GM11168 (cell line): Measurements from ENCODE around the gene C2CD2.

Source experiments
- in situ Hi-C: fragments of 300-500 bp; cut with MboI; formaldehyde crosslinking; loops from one replicate; pipeline ENCODE4 v1.12.0; 2022; ENCODE audit warnings: low sequenced_read_pairs; ENCODE audit not compliant: unreplicated experiment

C2CD2 gene

DNA sequence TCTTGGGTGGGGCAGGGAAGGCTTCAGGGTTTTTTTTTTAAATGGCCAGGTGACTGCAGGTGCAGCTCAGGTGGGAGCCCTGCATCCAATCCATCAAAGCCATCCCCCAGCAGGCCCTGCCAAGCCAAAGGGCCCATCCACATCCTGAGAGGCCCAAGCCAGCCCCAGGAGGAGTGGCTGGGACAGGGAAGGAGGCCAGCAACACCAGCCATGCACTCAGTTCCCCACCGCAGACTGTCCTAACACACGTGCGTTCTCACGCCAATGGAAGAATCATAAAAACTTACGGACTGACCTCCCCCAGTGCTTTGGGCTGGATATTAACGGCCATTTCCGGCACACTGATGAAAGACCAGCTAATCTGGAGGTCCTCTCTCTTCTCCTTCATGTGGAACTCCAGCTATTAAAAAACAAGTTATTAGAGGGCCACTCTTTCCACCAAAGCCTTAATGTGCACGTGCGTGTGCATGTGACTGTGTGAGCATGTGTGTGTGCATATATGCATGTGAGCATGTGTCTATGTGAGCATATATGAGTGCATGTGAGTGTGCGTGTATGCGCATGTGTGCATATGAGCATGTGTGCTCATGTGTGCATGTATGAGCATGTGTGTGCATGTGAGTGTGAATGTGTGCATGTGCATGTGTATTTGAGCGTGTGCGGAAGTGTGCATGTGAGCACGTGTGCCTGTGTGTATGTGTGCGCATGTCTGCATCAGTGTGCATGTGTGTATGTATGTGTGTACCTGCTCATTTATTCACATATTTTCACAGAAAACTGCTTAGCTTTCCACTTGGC, 35.1 kb downstream of the C2CD2 start:
- in situ Hi-C loops: no loop called here

DNA sequence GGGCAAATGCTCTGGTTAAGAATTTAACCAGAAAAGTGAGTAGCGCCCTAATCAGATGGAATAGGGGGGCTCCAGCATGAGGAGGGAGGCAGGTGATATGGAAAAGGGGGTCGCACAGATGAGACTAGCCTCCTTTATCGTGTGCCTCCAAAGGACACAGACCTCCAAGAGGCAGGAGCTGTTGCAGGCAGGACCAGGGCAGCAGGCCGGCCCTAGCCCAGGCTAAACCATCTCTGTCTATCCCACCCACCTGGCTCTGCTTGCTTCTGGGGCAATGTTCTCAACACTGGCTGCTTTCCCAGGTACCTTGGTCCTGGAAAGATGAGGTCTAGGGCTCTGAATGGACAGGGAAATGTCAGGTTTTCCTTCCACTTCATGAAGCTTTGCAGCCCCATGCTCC, 36.3 kb downstream of the C2CD2 start:
- in situ Hi-C loops: no loop called here

DNA sequence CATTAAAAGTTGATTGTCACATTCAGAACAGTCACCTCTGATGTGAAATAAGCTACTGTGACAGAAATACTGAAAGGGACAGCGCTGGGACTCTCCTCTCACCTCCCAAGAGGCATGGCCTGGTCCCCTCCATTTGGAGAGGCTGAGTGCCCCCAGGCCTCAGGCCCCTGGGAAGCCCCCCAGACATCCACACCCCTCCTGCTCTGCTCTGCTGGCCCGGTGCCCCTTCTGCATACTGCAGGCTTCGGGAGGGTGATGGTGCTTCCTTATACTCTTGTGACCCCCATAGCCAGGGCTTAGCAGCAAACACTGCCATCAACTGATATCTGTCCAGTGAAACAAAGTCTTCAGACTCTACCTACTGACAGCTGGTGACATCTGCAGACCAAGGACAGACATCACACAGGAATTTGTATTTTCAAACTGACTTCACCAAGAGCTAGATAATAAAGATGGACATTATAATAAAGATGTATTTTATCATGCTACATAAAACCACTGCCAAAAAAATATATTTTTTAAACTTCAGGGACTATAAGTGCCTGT, 36.9 kb downstream of the C2CD2 start:
- in situ Hi-C loops: no loop called here

DNA sequence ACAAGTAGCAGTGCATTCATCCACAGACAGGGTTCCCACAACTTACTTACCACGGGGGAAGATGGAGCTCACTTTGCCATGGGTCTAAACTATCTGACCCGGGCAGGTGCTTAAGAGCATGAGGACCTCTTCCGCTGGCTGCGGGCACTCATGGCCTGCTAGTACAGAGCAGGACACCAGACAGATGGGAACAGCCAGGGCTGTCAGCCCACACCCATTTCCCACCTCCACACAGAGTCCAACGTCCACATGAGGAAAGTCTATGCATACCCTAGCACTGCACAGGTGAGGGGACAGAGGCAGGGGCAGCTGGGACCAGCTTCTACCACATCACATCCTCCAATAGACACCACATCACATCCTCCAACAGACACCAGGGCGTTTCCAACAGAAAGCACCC, 38.9 kb downstream of the C2CD2 start:
- in situ Hi-C loops: no loop called here

DNA sequence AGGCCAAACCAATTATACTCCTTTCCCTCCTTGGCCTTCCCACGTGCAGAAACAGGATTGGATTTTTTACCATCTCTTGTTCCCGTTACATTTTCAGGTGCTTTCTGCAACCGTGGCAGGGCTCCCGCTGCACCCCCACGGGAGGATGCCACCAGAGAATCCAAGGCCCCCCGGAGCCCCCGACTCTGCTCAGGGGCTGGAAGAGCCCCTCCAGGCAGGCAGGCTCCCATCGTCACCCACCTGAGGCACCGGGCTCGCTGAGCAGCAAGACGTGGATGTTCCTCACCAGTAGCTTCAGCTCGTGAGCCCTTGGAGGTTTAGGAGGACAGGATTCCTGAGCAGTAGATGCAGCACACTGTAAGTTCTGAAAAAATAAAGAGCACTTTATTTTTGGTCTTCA, 39.5 kb downstream of the C2CD2 start:
- in situ Hi-C loops: no loop called here

DNA sequence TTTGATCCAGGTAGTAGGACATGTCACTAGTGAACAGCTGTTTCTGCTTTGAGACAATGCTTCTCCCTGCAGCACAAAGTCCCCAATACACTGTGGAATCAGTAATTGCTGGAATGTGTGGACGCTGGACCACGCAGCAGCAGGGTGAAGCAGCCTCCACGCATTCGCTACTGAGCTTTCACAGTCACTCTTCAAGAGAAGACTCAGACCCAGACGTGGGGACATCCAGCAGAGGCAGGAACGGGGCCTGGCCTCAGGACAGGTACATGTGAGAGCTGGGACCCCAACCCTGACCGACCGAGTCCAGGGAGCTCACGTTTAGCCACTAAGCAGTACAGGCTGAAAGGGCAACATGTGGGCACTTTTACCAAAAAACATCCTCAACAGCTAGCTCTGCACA, 40.6 kb downstream of the C2CD2 start:
- in situ Hi-C loops: no loop called here

DNA sequence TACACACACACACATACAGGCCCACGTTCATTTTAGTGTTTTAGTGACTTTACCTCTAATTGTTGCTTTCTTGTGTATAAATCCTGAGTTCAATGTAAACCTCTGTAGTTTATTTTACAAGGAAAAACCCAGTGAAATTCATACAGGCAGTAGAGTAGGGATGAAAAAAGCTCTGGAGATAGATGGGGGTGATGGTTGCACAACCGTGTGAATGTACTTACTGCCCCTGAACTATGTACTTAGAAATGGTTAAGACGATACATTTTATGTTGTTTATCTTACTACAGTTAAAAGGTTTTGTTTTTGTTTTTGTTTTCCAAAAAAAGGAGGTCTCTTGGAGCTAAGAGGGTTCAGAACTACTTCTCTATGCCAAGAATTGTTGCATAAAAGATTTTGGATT, 45.0 kb downstream of the C2CD2 start:
- in situ Hi-C loops: no loop called here

DNA sequence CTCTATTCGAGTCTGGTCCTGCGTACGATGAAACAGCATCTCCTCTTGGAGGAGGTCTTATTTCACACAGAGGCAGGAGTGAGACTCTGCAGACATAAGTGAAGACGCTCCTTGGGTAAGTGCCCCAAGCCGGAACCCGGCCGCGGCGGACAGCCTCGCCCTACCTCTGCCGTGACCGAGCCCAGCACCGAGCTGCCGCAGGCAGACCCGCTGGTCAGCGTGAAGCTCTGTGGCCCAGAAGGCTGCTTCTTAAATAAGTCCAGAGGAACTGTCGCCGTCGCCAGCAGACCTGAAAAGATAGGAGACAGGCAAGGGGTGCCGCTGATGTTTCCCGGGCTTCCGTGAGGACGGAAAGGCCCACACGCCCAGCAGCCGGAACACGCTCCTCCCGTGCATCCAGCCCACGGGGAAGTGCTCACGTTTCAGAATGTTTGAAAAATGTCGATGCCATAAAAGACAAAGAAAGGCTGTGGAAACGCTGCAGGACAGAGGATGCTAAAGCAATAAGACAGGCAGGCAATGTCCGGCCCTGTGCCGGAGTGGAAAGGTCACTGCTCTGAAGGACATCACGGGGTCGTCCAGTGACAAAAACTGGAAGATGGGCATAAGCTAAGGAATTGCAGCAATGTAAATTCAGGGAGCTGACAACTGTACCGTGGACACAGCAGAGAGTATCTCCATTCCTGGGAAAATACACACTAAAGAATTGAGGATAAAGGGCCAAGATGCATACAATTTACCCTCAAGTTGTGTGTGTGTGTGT, 46.1 kb downstream of the C2CD2 start:
- in situ Hi-C loops: no loop called here

DNA sequence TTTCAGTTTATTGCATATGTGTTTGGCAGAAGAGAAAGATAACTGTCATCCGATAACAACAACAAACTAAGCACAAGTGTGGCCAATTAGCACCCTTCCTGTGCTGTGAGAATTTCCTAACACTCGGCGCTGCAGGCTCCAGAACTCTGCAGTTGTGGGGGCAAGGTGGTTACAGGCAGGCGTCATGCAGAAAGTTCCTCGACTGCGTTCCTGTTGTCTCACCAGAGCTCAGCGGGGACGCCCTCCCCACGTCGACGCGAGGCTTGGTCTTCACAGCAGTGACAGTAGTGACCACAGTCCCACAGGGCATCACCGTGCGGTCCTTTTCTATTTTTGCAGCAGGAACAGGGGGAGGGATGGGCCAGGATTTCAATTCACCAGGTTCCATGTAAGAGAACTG, 47.0 kb downstream of the C2CD2 start:
- in situ Hi-C loops: no loop called here

DNA sequence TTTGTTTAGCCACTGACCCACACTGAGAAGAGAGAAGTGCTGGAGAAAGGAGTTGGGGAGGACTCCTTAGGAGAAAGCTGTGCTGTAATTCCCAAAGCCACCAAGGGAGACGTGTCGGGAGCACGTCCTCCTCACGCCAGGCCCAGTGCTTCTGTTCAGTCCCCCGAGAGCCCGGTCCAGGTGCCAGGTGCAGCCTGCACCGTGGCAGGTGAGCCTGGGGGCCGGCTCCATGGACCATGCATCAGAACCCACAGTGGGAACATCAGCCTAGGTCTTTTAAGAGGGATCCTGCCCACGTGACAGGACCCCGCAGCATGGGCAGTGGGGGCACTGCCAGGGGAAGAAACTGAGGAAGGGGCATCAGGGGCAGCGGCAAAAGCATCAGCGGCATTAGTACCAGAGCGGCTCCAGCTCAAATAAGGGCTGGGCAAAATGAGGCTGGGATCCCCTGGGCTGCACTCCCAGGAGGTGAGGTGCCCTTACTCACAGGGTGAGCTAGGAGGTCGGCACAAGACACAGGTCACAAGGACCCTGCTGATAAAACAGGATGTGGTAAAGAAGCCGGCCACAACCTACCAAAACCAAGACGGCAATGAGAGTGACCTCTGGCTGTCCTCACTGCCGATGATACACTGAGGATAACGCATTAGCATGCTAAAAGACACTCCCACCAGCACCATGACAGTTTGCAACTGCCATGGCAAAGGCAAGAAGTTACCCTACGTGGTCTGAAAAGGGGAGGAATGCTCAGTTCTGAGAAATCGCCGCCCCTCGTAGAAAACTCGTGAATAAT, 50.1 kb downstream of the C2CD2 start:
- in situ Hi-C loops: no loop called here

DNA sequence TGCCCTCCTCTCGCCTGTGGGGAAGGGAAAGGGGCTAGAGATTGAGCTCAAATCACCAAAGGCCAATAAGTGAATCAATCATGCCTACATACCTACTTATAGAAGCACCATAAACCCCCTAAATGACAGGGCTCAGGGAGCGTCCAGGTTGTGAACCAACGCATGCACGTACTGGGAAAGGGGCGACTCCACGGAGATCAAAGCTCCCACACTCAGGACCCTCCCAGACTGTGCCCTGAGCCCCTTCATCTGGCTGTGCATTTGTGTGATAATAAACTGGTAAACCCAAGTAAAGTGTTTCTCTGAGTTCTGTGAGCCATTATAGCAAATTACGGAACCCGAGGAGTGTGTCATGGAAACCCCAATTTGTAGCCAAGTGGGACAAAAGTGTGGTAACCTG, 50.9 kb downstream of the C2CD2 start:
- in situ Hi-C loops: no loop called here

DNA sequence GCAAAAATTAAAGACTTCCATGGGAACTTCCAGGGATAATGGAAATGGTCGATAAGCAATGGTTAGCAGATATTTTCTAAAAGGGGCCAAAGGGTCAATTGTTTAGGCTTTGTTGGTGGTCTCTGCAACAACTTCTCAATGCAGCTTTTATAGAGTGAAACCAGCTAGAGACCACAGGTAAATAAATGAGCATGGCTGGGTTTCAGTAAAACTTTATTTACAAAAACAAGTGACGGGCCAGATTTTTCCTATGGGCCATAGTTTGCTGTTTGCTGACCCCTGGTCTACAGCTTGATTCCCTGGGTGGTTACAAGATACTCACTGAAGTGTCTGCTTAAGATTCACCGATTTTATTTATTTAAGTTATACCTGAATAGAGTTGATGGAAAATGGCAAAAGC, 52.0 kb downstream of the C2CD2 start:
- in situ Hi-C loops: no loop called here

DNA sequence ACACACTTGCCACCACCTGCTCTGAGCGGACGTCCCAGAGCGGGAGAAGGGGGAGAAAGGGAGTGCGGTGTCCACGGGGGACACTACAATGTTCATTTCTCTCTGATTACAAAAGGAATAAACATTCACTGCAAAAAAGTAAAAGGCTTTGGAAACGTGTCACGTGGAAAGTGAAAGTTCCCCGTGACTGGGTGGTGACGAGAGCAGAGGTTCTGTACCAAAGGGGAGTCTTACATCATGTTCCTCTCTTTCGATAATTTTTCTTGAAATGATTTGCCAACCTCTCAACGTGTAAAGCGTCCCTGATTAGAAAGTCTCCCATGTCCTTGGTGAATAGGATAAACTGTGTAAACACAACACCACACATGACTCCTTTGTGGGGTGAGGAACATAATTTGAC, 52.7 kb downstream of the C2CD2 start:
- in situ Hi-C loops: no loop called here

DNA sequence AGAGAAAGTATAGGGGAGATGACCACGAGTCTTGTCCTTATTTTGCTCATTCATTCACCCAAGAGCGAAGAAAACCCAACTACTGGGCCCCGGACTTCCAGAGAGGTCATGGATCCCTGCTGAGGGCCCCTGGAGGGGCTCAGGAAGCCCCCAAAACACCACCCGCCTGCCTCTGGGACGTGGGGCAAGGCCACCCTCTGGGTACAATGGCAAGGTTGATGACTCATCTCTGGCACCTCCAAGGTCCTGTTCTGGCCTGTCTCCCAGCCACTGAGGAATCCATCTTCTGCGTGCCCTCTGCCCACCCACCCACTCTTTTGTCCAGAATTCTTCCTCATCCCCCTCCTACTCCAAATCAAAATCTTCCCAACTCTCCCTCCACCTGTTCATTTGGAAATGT, 53.4 kb downstream of the C2CD2 start:
- in situ Hi-C loops: no loop called here

DNA sequence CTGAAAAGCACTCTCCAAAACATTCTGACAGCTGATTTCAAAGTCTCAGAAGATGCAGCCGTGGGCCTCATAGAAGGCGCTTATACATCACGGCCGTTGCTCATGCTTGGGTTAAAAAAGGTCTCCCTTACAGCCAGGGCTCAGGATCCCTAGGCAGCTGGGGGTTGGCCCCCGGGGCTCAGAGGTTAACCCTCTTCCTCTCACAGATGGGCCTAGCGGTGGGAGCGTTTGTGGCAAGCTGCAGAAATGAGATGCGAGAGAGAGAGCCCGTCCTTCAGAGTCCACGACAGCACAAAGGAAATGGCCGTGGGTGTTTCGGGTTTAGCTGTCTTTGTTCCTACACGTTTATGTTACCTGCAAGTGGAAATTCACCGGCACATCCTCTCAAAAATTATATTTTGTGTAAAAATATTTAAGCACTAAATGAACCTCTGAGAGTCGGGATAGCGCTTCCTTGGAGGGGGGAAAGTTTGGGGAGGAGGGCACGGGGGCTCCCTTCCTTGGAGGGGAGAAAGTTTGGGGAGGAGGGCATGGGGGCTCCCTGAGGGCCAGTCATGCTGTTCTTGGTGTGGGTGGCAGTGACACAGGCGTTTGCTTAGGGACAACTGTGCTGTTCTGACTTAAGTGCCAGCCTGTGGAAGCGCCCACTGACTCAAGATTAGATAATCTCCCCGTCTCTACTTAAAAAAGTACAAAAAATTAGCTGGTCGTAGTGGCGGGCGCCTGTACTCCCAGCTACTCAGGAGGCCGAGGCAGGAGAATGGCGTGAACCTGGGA, 54.2 kb downstream of the C2CD2 start:
- in situ Hi-C loops: no loop called here

DNA sequence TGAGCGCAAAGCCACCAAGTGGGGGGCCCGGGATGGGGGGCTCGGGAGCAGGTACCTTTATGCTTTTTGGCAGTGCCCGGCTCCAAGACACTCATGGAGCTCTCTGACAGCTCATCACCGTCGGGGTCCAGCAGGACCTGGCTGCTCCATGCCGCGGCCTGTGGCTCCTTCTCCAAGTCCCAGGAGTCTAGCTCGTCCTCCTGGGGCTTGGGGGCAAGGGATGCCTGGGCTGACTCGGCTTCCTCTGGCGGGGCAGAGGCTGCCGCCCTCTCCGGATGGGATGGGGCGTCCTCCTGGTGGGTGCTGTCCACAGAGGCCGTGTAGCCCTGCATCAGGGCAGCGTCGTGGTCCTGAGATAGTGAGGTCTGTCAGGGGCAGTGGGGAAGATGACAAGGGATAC, 54.8 kb downstream of the C2CD2 start:
- in situ Hi-C loops: no loop called here

DNA sequence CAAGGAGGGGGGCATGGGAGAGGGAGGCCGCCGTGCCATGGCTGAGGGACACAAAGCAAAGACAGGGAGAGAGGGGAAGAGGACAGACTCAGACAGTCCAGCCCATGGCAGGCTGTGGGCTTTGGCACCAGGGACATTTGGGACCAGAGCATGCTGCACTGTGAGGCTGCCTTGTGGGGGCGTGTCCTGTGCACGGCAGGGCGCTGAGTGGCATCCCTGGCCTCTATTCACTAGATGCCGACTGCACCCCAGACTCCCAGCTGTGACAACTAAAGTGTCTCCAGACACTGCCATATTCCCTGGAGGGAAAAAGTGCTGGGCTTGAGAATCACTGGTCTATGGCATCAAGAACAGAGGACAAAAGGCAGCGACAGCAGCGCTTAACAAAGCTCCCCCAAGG, 56.1 kb downstream of the C2CD2 start:
- in situ Hi-C loops: no loop called here

DNA sequence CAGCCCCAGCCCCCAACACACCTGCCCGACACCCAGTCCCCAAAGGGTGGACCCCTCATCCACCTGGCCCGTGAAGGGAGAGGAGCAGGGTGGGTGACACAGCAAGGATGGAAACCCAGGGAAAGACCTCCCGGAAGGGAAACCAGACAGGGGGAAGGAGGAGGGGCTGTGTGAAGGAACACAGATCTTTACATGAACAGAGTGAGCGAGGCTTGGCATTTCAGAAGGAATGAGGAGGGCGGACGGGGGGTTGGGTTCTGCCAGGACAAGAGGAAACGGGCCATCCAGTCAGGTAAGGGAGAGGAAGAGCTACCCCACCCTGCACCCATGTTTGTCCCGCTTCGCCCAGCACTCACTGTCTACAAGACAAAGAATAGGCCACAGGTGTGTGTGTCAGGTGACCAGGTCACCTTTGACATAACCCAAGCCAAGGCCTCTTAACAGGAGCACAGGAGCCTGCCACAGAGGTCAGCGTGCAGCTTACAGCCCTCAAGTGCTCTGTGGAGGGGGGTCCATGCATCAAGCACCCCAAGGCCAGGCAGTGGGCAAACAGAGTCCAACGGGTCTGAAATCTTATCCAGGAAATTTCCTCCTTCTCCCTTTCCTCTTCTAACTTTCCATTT, 56.7 kb downstream of the C2CD2 start:
- in situ Hi-C loops: no loop called here

DNA sequence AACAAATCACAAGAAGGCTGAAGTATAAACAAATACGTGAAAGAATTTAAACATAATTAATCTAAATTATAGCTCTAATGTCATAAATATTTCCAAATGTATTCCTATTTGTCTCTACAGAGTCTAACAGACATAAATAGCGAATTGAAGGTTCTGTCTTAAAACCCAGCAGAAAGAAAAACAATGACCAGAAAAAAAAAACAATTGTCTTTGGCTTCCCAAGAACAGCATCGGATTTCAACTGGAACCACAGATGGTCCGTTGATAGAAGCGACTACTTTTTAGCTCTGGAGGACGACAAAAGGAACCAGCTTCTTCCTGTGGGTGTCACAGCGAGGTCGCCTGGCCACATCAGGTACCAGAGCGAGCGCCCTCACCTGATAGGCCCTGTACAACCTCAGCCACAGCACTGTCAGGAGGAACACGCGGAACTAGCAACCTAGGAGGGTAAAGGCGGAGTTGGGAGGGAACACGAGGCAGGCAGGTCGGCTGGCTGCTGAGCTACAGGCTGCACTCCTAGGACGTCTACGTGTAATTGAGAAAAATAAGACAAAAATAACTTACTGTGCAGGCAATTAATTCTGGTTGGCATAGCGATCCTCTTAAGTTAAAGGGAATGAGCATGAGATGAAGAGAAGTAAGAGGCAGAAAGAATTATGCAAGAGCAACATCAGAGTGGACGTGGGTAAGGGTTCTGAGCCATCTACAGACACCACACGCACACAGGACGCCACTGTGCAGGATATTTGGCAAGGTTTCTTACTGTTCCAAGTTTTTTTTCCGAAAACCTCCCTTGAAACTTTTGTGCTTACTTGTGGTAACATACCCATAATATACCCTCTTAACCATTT, 58.0 kb downstream of the C2CD2 start:
- in situ Hi-C loops: no loop called here
